MM.1S (cell line): ENCODE results near the gene LPCAT1.

Experiments
- EZH2 ChIP-seq: fragments of 300-600 bp; sonication (generic); optimal IDR thresholded peaks from 2 replicates; pipeline ENCODE3; 2017; ENCODE audit warnings: low read depth, mild to moderate bottlenecking, antibody characterized with exemption, low read length, mixed read lengths
- EZH2phosphoT487 ChIP-seq: fragments of 300-600 bp; sonication (generic); IDR thresholded peaks from 2 replicates; pipeline ENCODE4 v1.6.1; 2018; ENCODE audit warnings: antibody characterized with exemption, low read length
- TF ChIP-seq, protein P1 (sequence below): fragments of 300-600 bp; sonication (generic); IDR thresholded peaks from 2 replicates; pipeline ENCODE4 v1.5.1; 2016; ENCODE audit warnings: antibody characterized with exemption, low read length, mixed read lengths

GRCh38 chr5:1468247-1468612 lies 55.5 kb downstream of the LPCAT1 start:
- TF ChIP-seq EZH2 (no peak), EZH2phosphoT487 (no peak)
- TF ChIP-seq, protein P1, sequence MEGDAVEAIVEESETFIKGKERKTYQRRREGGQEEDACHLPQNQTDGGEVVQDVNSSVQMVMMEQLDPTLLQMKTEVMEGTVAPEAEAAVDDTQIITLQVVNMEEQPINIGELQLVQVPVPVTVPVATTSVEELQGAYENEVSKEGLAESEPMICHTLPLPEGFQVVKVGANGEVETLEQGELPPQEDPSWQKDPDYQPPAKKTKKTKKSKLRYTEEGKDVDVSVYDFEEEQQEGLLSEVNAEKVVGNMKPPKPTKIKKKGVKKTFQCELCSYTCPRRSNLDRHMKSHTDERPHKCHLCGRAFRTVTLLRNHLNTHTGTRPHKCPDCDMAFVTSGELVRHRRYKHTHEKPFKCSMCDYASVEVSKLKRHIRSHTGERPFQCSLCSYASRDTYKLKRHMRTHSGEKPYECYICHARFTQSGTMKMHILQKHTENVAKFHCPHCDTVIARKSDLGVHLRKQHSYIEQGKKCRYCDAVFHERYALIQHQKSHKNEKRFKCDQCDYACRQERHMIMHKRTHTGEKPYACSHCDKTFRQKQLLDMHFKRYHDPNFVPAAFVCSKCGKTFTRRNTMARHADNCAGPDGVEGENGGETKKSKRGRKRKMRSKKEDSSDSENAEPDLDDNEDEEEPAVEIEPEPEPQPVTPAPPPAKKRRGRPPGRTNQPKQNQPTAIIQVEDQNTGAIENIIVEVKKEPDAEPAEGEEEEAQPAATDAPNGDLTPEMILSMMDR: peak; percentile 25
